HG02763 (cell line): ENCODE data around the gene ZNF791.
"Not testable (repeated sequence)": the region's sequence is repeated elsewhere in the genome, so short reads cannot be mapped to it uniquely, and the experiment has no call there.

Experiments
- ATAC-seq: cut with Tn5 transposase; IDR thresholded peaks from one replicate; pipeline ENCODE4 v1.9.1; 2021; ENCODE audit warnings: mild to moderate bottlenecking, moderate library complexity; ENCODE audit not compliant: unreplicated experiment

Gene ZNF791

DNA sequence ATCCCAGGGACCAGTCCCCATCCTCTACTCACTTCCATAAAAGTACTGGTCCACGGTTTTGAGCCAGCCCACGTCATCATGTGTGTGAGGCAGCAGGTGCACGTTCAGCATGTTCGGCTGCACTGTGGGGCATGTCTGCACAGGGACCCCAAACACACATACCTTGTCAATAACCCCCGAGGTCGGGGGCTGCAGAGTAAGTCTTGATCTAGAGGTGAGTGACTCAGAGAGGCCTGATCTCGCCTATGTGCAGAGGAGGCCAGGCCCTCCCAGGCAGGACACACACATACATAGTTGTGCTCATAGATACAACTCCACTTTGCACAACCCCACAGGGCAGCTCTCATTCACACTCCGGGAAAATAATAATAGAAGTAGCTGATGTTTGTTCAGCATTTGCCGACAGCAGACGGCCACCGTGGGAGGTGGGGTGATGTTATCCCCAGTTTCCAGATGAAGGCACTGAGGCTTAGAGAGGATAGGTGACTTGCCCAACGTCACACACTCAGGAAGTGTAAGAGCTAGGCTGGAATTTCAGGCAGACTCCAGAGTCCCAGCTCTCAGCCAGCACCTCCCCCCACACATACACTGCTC, 55.0 kb downstream of the ZNF791 start:
- ATAC-seq = no peak

DNA sequence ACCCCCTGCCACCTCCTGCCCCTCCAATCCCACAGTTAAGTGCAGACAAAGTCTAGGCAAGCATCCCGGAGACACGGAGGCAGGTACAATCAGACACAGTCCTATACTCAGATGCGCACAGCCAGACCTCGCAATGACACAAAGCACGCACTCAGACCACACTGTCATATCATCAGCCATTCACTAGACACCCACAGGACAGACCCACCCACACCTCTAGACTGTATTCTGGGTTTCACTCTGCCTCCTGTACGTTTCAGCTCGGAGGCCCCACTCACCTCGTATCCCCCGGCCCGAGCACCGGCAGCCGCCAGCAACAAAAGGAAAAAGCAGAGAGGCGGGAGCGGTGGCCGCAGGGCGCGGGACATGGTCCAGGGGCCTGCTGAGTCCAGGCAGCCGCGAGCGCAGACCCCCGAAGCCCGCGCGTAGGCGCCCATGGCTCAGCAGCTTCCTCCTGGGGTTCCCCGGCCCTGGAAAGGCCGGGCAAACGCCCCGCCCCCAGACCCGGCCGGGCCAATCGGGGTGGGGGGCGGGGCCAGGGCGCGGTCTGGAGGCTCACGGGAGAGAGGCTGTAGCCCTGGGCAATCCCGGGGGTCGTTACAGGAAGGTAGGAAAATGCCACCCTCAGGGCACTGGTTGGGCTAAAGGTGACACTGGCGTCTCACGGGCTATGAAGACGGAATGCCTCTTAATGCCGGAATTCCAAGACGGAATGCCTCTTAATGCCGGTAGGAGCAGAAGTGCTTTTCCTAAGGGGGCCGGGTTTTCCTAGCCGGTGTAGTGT, 55.7 kb downstream of the ZNF791 start, which contains the start of the genes MAN2B1 and WDR83:
Gene MAN2B1, minus strand, starts transcription at position 478 of the 784 bp plus-strand sequence. Its CDS starts 41 bp downstream, at position 437.
Gene WDR83, plus strand, starts transcription at position 543 of the 784 bp plus-strand sequence. CDS start 2,984 bp downstream, outside the sequence.
- no peak for ATAC-seq

- no peak for ATAC-seq
These were observed 57.1 kb downstream of the ZNF791 start for GRCh38 chr19:12667731-12668302.

DNA sequence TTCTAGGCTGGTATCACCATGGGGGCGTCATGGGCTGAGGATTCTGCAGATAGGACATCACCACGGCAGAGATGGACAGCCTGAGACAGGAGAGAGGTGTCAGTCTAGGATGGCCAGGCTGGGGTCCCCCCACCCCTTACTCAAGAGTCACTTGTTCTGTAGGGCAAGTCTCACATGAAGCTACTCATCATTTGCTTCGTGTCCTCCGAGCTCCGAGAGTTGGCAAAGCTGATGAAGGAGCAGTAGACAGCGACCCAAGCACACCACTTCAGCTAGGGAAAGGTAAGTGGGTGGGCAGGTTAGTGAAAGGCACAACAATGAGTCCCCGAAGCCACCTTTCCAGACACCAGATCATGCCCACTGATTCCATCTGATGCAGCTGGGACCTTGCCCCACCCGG, 57.6 kb downstream of the ZNF791 start:
- ATAC-seq = no peak

GRCh38 chr19:12668932-12669269, 58.2 kb downstream of the ZNF791 start:
- no peak for ATAC-seq

DNA sequence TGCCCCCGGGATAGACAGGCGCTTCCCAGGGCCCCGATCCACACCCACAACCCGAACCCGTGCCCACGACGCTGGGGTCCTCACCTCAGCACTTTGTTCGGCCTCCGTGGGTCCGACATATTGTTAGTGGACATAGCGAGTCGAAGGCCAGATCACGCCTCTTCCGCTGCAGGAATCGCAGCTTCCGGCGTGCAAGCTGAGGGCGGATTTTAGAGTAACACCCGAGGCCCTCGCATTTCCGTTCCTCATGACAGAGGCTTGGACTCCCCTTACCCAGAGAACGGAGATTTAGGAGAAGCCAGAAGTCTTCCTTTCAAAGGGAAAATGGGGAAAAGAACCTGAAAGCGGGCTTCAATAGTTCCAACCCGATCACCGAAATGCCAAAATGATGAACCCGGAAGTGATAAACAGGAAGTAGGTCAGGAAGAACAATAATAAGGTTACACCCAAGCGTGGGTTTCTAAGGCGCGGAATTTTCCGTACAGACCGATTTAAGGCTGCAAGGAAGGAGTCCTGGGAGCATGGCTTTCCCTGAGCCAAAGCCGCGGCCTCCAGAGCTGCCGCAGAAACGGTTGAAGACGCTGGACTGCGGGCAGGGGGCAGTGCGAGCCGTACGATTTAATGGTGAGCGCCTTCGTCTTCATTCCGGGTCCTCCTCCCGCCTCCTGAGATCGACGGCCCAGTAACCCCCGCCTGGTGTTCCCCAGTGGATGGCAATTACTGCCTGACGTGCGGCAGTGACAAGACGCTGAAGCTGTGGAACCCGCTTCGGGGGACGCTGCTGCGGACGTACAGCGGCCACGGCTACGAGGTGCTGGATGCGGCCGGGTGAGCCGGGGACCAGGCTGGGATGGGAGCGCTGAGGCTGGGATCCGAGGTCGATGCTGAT, 58.8 kb downstream of the ZNF791 start:
- ATAC-seq = no peak

DNA sequence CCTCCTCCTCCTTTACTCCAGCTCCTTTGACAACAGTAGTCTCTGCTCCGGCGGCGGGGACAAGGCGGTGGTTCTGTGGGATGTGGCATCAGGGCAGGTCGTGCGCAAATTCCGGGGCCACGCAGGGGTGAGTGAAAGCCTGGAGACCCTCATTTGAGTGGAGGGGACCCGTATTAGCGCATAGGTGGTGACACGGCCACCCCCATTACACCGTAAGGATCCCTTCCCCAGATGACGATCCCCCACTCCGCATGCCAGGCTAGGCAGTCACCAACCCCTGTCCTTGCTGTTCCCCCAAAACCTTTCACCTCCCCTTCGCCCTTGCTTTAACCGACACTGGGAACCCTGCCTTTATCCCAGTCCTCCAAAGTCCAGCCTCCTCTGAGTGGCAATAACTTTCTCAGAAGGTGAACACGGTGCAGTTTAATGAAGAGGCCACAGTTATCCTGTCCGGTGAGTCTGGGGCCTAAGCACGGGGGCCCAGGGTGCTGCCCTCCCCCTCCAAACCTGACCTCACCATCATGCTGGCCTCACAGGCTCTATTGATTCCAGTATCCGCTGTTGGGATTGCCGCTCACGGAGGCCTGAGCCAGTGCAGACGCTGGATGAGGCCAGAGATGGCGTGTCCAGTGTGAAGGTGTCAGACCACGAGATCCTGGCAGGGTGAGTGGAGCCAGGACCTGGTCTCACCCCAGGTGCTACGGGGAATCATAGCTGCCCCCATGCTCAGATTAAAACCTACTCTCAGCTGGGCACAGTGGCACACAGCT, 59.6 kb downstream of the ZNF791 start:
- ATAC-seq = no peak

DNA sequence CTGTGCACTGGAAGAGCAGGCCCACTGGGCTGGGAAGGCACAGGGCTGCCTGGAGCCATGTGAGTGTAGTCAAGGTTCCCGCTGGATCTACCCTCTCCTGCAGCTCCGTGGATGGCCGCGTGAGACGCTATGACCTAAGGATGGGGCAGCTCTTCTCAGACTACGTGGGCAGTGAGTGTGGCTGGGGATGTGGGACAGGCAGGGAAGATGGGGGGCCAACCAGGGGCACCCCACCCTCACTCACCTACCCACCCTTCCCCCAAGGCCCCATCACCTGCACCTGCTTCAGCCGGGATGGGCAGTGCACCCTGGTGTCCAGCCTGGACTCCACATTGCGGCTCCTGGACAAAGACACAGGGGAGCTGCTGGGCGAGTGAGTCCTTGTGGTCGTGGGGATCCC, 62.0 kb downstream of the ZNF791 start:
- no peak for ATAC-seq

GRCh38 chr19:12675399-12675798, 64.7 kb downstream of the ZNF791 start:
- ATAC-seq = no peak

GRCh38 chr19:12675940-12676339, 65.2 kb downstream of the ZNF791 start:
- no peak for ATAC-seq

DNA sequence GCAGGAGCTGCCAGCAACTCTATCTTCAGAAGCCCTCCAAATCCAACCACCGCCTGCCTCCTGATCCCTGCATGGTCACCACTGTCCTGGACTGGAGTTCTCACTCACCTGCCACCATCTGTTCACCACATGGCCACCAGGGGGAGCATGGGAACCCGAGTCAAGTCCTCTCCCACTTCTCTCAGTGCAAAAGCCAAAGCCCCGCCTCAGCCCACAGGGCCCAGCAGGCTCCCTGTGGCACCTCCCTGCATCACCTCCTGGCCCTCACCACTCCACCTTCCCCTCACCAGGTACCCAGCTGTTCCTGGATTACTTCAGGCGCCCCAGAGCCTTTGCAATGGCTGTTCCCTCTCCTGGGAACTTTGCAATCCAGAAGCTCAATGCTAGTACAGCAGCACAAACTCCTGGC, 65.7 kb downstream of the ZNF791 start:
- no peak for ATAC-seq

GRCh38 chr19:12676928-12677327, 66.2 kb downstream of the ZNF791 start:
- ATAC-seq = no peak

GRCh38 chr19:12678039-12678438, 67.3 kb downstream of the ZNF791 start:
- ATAC-seq = not testable (repeated sequence)

- ATAC-seq = no peak
These were observed 69.3 kb downstream of the ZNF791 start for GRCh38 chr19:12680034-12680433.

GRCh38 chr19:12681074-12681987, 70.6 kb downstream of the ZNF791 start, which contains the start of gene DHPS:
TSS of gene DHPS (minus strand) at chr19:12681880. CDS start at chr19:12681766, 114 bp downstream.
- peak; percentile 69 for ATAC-seq
